ENCODE data around the gene RCN1. TPM values are rescaled to one million over a fixed set of nuclear protein-coding genes. Genes with fewer than 3 reads are reported as not detected.

The RCN1 gene
- total and polyA plus RNA-seq, 7 experiments from 2014 or later = 5.5 to 26.8 (median 7.0) TPM

DNA sequence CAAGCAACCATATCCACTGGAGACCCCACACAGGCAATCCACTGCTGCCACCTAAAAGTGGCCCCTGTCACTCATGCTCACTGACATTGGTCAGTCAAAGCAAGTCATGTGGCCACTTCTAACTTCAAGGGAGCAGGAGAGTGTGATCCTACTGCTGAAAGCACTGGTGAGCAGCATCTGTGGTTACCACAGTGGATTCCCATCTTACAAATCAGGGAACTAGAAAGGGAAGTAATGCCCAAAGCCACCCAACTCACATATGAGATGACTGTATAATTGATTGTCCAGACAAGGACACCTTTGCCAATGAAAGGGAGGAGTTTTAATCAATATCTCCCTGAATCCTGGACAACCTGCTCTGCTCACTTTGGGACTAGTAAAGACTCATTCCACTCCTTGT is 17.7 kb downstream of the RCN1 start:
- Mint-ChIP-seq H3K9me3 (peaks cover 0 to 1% (median 0%) of the 10 kb centered on the region in 11 donors), H3K36me3 (peaks cover 2 to 12% (median 4%) of the 10 kb centered on the region in 5 donors), H3K27me3 (peaks cover 6 to 14% (median 8%) of the 10 kb centered on the region in 5 donors), H3K27ac (no peak overlapping the region), H3K4me3 (no peak overlapping the region), H3K4me1 (no peaks in the 10 kb centered on the region)
- DNase-seq (no peak), ATAC-seq (no peak)
- H3K9me3 ChIP-seq (ENCODE audit: control insufficient read depth in 2 of 3, low read length in 3 of 3) = no peaks in the 10 kb centered on the region
- H3K36me3 ChIP-seq (ENCODE audit: control insufficient read depth in 2 of 3, insufficient read depth in 3 of 3, low read length in 3 of 3) = peaks cover 0 to 3% (median 0%) of the 10 kb centered on the region in 3 experiments
- no peak overlapping the region for H3K4me3 ChIP-seq (ENCODE audit: low read length)
- no peak overlapping the region for H3K27ac ChIP-seq (ENCODE audit: low read depth, low read length)
- ChIA-PET CTCF (no interaction called here), POLR2A (no interaction called here)
- no peaks in the 10 kb centered on the region for H3K27me3 ChIP-seq (ENCODE audit: control insufficient read depth in 2 of 2, insufficient read depth in 2 of 2, low read length in 2 of 2)
- no peaks in the 10 kb centered on the region for H3K4me1 ChIP-seq (ENCODE audit: control insufficient read depth in 2 of 2, insufficient read depth in 2 of 2, low read length in 2 of 2)
- intact Hi-C loops (cut with micrococcal nuclease) = no loop called here

DNA sequence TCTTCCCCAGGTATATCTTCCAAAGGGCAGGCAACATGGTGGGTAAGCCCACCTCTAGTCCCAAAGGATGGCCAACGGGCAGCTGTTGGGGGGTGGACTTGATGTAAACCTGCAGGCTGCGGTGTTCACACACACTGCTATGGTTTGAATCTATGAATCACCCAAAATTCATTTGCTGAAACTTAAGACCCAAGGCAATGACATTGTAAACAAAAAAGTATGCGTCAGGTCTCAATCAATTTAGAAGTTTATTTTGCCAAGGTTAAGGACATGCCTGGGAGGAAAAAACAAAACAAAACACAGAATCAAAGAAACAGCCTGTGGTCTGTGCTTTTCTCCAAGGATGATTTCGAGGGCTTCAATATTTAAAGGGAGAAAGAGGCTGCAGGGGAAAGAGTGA is 18.3 kb downstream of the RCN1 start:
- H3K9me3 Mint-ChIP-seq = peaks cover 0 to 1% (median 0%) of the 10 kb centered on the region in 11 donors
- H3K4me1 Mint-ChIP-seq = no peaks in the 10 kb centered on the region
- H3K4me3 Mint-ChIP-seq = no peak overlapping the region
- Histone ChIP-seq H3K36me3 (ENCODE audit: control insufficient read depth in 2 of 3, insufficient read depth in 3 of 3, low read length in 3 of 3) (no peaks in the 10 kb centered on the region), H3K27me3 (ENCODE audit: control insufficient read depth in 2 of 2, insufficient read depth in 2 of 2, low read length in 2 of 2) (no peaks in the 10 kb centered on the region), H3K9me3 (ENCODE audit: control insufficient read depth in 2 of 3, low read length in 3 of 3) (no peaks in the 10 kb centered on the region), H3K4me1 (ENCODE audit: control insufficient read depth in 2 of 2, insufficient read depth in 2 of 2, low read length in 2 of 2) (no peaks in the 10 kb centered on the region), H3K4me3 (ENCODE audit: low read length) (no peak overlapping the region), H3K27ac (ENCODE audit: low read depth, low read length) (no peak overlapping the region)
- CTCF ChIA-PET = no interaction called here
- ATAC-seq = no peak
- intact Hi-C loops (cut with micrococcal nuclease) = no loop called here
- peaks cover 0 to 11% (median 1%) of the 10 kb centered on the region in 5 donors for H3K36me3 Mint-ChIP-seq
- POLR2A ChIA-PET = no interaction called here
- no peak for DNase-seq
- peaks cover 6 to 17% (median 10%) of the 10 kb centered on the region in 5 donors for H3K27me3 Mint-ChIP-seq
- no peak overlapping the region for H3K27ac Mint-ChIP-seq

DNA sequence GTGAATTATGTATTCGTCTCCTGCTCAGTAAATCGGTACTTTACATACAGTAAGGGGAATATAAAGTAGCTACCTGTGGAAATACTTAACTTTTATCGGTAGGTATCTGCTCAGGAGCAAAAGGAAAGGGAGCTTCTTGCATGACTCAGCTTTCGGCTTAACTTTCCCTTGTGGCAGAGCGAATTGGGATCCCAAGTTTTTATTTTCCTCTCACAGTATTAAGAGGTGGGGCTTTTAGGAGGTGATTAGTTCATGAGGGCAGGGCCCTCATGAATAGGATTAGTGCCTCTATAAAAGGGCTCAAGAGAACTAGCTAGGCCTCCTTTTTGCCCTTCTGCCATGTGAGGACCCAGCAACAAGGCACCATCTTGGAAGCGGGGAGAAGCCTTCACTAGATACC is 18.7 kb downstream of the RCN1 start:
- no peaks in the 10 kb centered on the region for H3K4me1 ChIP-seq (ENCODE audit: control insufficient read depth in 2 of 2, insufficient read depth in 2 of 2, low read length in 2 of 2)
- no peak overlapping the region for H3K4me3 ChIP-seq (ENCODE audit: low read length)
- Mint-ChIP-seq H3K4me3 (no peak overlapping the region), H3K27ac (no peak overlapping the region), H3K4me1 (no peaks in the 10 kb centered on the region), H3K9me3 (peaks cover 0 to 1% (median 0%) of the 10 kb centered on the region in 11 donors), H3K36me3 (peaks cover 0 to 10% (median 0%) of the 10 kb centered on the region in 5 donors), H3K27me3 (peaks cover 6 to 17% (median 10%) of the 10 kb centered on the region in 5 donors)
- no peaks in the 10 kb centered on the region for H3K27me3 ChIP-seq (ENCODE audit: control insufficient read depth in 2 of 2, insufficient read depth in 2 of 2, low read length in 2 of 2)
- ChIA-PET CTCF (no interaction called here), POLR2A (no interaction called here)
- H3K27ac ChIP-seq (ENCODE audit: low read depth, low read length) = no peak overlapping the region
- no peak for ATAC-seq
- no peaks in the 10 kb centered on the region for H3K36me3 ChIP-seq (ENCODE audit: control insufficient read depth in 2 of 3, insufficient read depth in 3 of 3, low read length in 3 of 3)
- no peaks in the 10 kb centered on the region for H3K9me3 ChIP-seq (ENCODE audit: control insufficient read depth in 2 of 3, low read length in 3 of 3)
- DNase-seq = no peak
- intact Hi-C loops (cut with micrococcal nuclease) = no loop called here

DNA sequence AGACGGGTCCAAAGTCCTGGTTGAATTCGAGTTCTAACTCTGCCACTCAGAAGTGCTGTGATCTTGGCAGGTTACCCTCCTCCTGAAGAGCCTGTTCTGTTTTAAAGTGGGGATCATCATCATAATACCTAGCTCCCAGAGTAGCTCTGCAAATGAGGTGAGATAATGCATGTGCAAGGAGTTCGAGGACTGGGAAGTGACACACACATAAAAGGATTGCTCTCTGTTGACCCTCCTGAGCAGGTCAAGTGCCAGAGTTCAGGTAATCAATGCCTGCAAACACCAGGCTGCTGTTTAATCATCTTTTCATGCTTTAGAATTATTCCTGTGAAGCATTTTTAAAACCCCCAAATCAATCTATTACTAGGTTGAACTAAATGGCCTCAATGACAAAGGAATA is 19.9 kb downstream of the RCN1 start:
- intact Hi-C loops (cut with micrococcal nuclease) = loop anchor here in 1 of 2 donors (5.0 kb wide), 1 partner anchor 67 kb away; no protein-coding TSS in a partner anchor
- Mint-ChIP-seq H3K27me3 (peaks cover 6 to 21% (median 16%) of the 10 kb centered on the region in 5 donors), H3K27ac (no peak overlapping the region), H3K9me3 (peaks cover 0 to 1% (median 0%) of the 10 kb centered on the region in 11 donors), H3K4me1 (peaks cover 0 to 3% (median 0%) of the 10 kb centered on the region in 7 donors), H3K4me3 (no peak overlapping the region), H3K36me3 (peaks cover 0 to 4% (median 0%) of the 10 kb centered on the region in 5 donors)
- Histone ChIP-seq H3K27me3 (ENCODE audit: control insufficient read depth in 2 of 2, insufficient read depth in 2 of 2, low read length in 2 of 2) (no peaks in the 10 kb centered on the region), H3K4me1 (ENCODE audit: control insufficient read depth in 2 of 2, insufficient read depth in 2 of 2, low read length in 2 of 2) (no peaks in the 10 kb centered on the region), H3K4me3 (ENCODE audit: low read length) (no peak overlapping the region), H3K9me3 (ENCODE audit: control insufficient read depth in 2 of 3, low read length in 3 of 3) (no peaks in the 10 kb centered on the region), H3K27ac (ENCODE audit: low read depth, low read length) (no peak overlapping the region), H3K36me3 (ENCODE audit: control insufficient read depth in 2 of 3, insufficient read depth in 3 of 3, low read length in 3 of 3) (no peaks in the 10 kb centered on the region)
- no peak for DNase-seq
- CTCF ChIA-PET = no interaction called here
- no peak for ATAC-seq
- POLR2A ChIA-PET = no interaction called here

DNA sequence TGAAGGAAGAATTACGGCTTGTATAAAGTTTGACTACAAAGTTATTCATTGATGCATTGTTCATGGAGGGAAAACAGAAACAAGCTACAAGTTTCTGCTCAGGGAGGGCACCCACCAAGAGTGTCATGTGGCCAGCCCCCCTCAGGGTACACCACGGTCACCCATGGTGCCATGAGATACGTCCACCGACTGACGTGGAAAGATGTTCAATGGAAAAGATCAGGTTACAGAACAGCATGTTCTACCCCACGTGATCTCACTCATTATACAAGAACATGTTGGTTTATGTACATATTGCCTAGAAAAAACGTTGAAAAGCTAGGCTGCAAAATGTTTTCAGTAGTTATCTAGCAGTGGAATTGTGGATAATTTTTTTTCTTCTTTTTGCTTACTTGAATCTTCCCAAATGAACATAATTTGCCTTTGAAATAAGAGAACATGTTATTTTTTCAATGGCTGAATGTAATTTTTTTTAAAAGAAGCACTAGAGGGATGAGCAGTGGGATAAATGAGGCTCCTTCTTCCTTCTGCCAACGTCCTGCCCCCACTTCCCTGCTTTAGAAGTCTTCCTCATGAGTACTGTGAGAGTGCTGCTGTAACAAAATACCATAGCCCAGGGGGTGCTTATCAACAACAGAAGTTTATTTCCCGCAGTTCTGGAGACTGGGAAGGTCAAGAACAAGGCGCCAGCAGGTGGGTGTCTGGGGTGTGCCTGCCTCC is 22.5 kb downstream of the RCN1 start:
- POLR2A ChIA-PET = no interaction called here
- no peak overlapping the region for H3K4me3 Mint-ChIP-seq
- ATAC-seq = no peak

DNA sequence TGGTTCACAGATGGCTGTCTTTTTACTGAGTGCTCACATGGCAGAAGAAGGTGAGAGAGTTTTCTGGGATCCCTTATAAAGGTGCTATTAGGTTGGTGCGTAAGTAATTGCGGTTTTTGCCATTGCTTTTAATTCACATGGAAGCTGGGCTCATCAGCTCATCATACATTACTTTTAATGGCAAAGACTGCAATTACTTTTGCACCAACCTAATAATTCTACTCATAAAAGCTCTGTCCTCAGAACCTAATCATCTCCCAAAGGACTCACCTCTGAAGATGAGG is 23.0 kb downstream of the RCN1 start:
- no peaks in the 10 kb centered on the region for H3K4me1 ChIP-seq (ENCODE audit: control insufficient read depth in 2 of 2, insufficient read depth in 2 of 2, low read length in 2 of 2)
- intact Hi-C loops (cut with micrococcal nuclease) = loop anchor here in 1 of 2 donors (5.0 kb wide), 1 partner anchor 63 kb away; no protein-coding TSS in a partner anchor
- ATAC-seq (no peak), DNase-seq (no peak)
- no peak overlapping the region for H3K27ac Mint-ChIP-seq
- no peaks in the 10 kb centered on the region for H3K9me3 ChIP-seq (ENCODE audit: control insufficient read depth in 2 of 3, low read length in 3 of 3)
- peaks cover 0 to 3% (median 0%) of the 10 kb centered on the region in 7 donors for H3K4me1 Mint-ChIP-seq
- no peaks in the 10 kb centered on the region for H3K27me3 ChIP-seq (ENCODE audit: control insufficient read depth in 2 of 2, insufficient read depth in 2 of 2, low read length in 2 of 2)
- no peak overlapping the region for H3K4me3 ChIP-seq (ENCODE audit: low read length)
- H3K4me3 Mint-ChIP-seq = no peak overlapping the region
- no peak overlapping the region for H3K27ac ChIP-seq (ENCODE audit: low read depth, low read length)
- CTCF ChIA-PET = no interaction called here
- H3K36me3 Mint-ChIP-seq = no peaks in the 10 kb centered on the region
- H3K9me3 Mint-ChIP-seq = peaks cover 0 to 4% (median 0%) of the 10 kb centered on the region in 11 donors
- no peaks in the 10 kb centered on the region for H3K36me3 ChIP-seq (ENCODE audit: control insufficient read depth in 2 of 3, insufficient read depth in 3 of 3, low read length in 3 of 3)
- peaks cover 6 to 24% (median 16%) of the 10 kb centered on the region in 5 donors for H3K27me3 Mint-ChIP-seq
- POLR2A ChIA-PET = no interaction called here

More for the DNA sequence above, 22.5 kb downstream of the RCN1 start:
- peaks cover 0 to 4% (median 0%) of the 10 kb centered on the region in 11 donors for H3K9me3 Mint-ChIP-seq
- peaks cover 6 to 24% (median 16%) of the 10 kb centered on the region in 5 donors for H3K27me3 Mint-ChIP-seq
- no peaks in the 10 kb centered on the region for H3K9me3 ChIP-seq (ENCODE audit: control insufficient read depth in 2 of 3, low read length in 3 of 3)
- intact Hi-C loops (cut with micrococcal nuclease) = loop anchor here in 1 of 2 donors (5.0 kb wide), 1 partner anchor 64 kb away; no protein-coding TSS in a partner anchor
- no peaks in the 10 kb centered on the region for H3K4me1 ChIP-seq (ENCODE audit: control insufficient read depth in 2 of 2, insufficient read depth in 2 of 2, low read length in 2 of 2)
- H3K4me3 ChIP-seq (ENCODE audit: low read length) = no peak overlapping the region
- no peaks in the 10 kb centered on the region for H3K36me3 Mint-ChIP-seq
- CTCF ChIA-PET = no interaction called here
- no peaks in the 10 kb centered on the region for H3K27me3 ChIP-seq (ENCODE audit: control insufficient read depth in 2 of 2, insufficient read depth in 2 of 2, low read length in 2 of 2)
- no peak overlapping the region for H3K27ac Mint-ChIP-seq
- no peak for DNase-seq
- H3K4me1 Mint-ChIP-seq = peaks cover 0 to 3% (median 0%) of the 10 kb centered on the region in 7 donors
- no peak overlapping the region for H3K27ac ChIP-seq (ENCODE audit: low read depth, low read length)
- no peaks in the 10 kb centered on the region for H3K36me3 ChIP-seq (ENCODE audit: control insufficient read depth in 2 of 3, insufficient read depth in 3 of 3, low read length in 3 of 3)

DNA sequence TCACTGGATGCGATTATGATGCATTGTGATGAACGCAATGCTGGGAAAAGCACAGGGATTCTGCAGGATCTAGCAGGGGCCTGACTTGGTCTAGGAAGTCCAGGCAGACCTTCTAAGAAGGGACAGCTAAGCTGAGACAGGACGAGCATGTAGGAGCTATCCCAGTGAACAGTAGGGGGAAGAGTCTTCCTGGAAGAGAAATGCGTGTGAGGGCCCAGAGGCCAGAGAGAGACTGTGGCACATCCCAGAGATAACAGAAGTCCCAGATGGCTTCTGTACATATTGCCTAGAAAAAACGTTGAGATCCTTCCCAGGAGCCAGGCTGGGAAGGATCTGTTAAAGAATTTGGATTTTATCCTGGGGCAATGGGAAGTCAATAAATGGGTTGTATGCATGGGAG is 24.6 kb downstream of the RCN1 start:
- POLR2A ChIA-PET = no interaction called here
- Mint-ChIP-seq H3K27me3 (peaks cover 9 to 24% (median 16%) of the 10 kb centered on the region in 5 donors), H3K9me3 (peaks cover 0 to 9% (median 0%) of the 10 kb centered on the region in 11 donors), H3K4me3 (no peak overlapping the region), H3K27ac (no peak overlapping the region), H3K36me3 (peaks cover 0 to 1% (median 0%) of the 10 kb centered on the region in 5 donors), H3K4me1 (peaks cover 0 to 3% (median 0%) of the 10 kb centered on the region in 7 donors)
- H3K27ac ChIP-seq (ENCODE audit: low read depth, low read length) = no peak overlapping the region
- H3K27me3 ChIP-seq (ENCODE audit: control insufficient read depth in 2 of 2, insufficient read depth in 2 of 2, low read length in 2 of 2) = no peaks in the 10 kb centered on the region
- no peak for DNase-seq
- intact Hi-C loops (cut with micrococcal nuclease) = no loop called here
- H3K4me1 ChIP-seq (ENCODE audit: control insufficient read depth in 2 of 2, insufficient read depth in 2 of 2, low read length in 2 of 2) = no peaks in the 10 kb centered on the region
- ATAC-seq = no peak
- no peaks in the 10 kb centered on the region for H3K9me3 ChIP-seq (ENCODE audit: control insufficient read depth in 2 of 3, low read length in 3 of 3)
- CTCF ChIA-PET = no interaction called here
- no peak overlapping the region for H3K4me3 ChIP-seq (ENCODE audit: low read length)
- H3K36me3 ChIP-seq (ENCODE audit: control insufficient read depth in 2 of 3, insufficient read depth in 3 of 3, low read length in 3 of 3) = no peaks in the 10 kb centered on the region
